Osteoblast (primary cell): ENCODE data around the gene ANO4. TPM values are rescaled to one million over a fixed set of nuclear protein-coding genes. Genes with fewer than 3 reads are reported as not detected.

Experiments
- DNase-seq: peaks from one replicate; pipeline ENCODE4 v3.0.0; 2011; ENCODE audit warnings: low spot score, mixed read lengths; ENCODE audit not compliant: insufficient read length; ENCODE audit errors: missing footprints
- H2AFZ ChIP-seq: 2 replicates; pipeline ENCODE4 v1.6.0; 2011; ENCODE audit warnings: mild to moderate bottlenecking, low read length
- H3K27ac ChIP-seq: 2 replicates; pipeline ENCODE4 v1.5.1; 2011; ENCODE audit warnings: mild to moderate bottlenecking, low read depth, low read length, moderate library complexity
- H3K27me3 ChIP-seq: 2 replicates; pipeline ENCODE4 v1.6.0; 2012; ENCODE audit warnings: mild to moderate bottlenecking, control low read depth, inconsistent platforms, low read length, moderate library complexity; ENCODE audit not compliant: insufficient read depth
- H3K36me3 ChIP-seq: 2 replicates; pipeline ENCODE4 v1.5.1; 2011; ENCODE audit warnings: mild to moderate bottlenecking, low read length, control low read depth, moderate library complexity; ENCODE audit not compliant: insufficient read depth
- H3K4me1 ChIP-seq: 2 replicates; pipeline ENCODE4 v1.5.1; 2011; ENCODE audit warnings: mild to moderate bottlenecking, low read length, control low read depth, moderate library complexity; ENCODE audit not compliant: insufficient read depth
- H3K4me2 ChIP-seq: 2 replicates; pipeline ENCODE4 v1.6.0; 2011; ENCODE audit warnings: mild to moderate bottlenecking, low read length; ENCODE audit not compliant: insufficient read depth
- H3K4me3 ChIP-seq: fragments of 200-600 bp; sonication (generic); 3 replicates; pipeline ENCODE4 v1.5.1; 2012; ENCODE audit warnings: mild to moderate bottlenecking, low read length, inconsistent platforms; ENCODE audit not compliant: insufficient read depth
- H3K79me2 ChIP-seq: 2 replicates; pipeline ENCODE4 v1.6.0; 2012; ENCODE audit warnings: mild to moderate bottlenecking, low read length, control low read depth, inconsistent platforms; ENCODE audit not compliant: insufficient read depth
- H3K9me3 ChIP-seq: 2 replicates; pipeline ENCODE4 v1.5.1; 2011; ENCODE audit warnings: low read depth, low read length, control low read depth
- H4K20me1 ChIP-seq: 2 replicates; pipeline ENCODE4 v1.6.0; 2012; ENCODE audit warnings: mild to moderate bottlenecking, low read length, control low read depth; ENCODE audit not compliant: insufficient read depth
- CTCF ChIP-seq: IDR thresholded peaks from 2 replicates; pipeline ENCODE4 v1.5.1; 2011; ENCODE audit warnings: mild to moderate bottlenecking, low read depth, low read length, moderate library complexity; ENCODE audit errors: extremely low read depth
- total RNA-seq: library from RNA; depleted of rRNA; stranded (reverse); fragments of >200 nt; gene quantifications from 2 replicates; pipeline ENCODE4 v1.2.3, GENCODE V29; 2012

ANO4 gene
- total RNA-seq, 1 donor: not detected

- Histone ChIP-seq H3K4me2 (no peak overlapping the region), H4K20me1 (no peaks in the 10 kb centered on the region), H3K4me3 (no peak overlapping the region), H3K4me1 (no peaks in the 10 kb centered on the region), H3K36me3 (no peaks in the 10 kb centered on the region), H3K27me3 (no peaks in the 10 kb centered on the region), H3K9me3 (no peaks in the 10 kb centered on the region), H3K79me2 (no peaks in the 10 kb centered on the region), H2AFZ (no peak overlapping the region), H3K27ac (no peak overlapping the region)
- TF ChIP-seq CTCF: no peak
- DNase-seq: peak; percentile 55
Measured at GRCh38 chr12:100793182-100793581, 1.4 kb upstream of the ANO4 start.

- H3K27ac ChIP-seq: no peak overlapping the region
- TF ChIP-seq CTCF: no peak
- H3K4me2 ChIP-seq: peak overlapping the region; percentile 43
- H2AFZ ChIP-seq: no peak overlapping the region
- H3K27me3 ChIP-seq: no peaks in the 10 kb centered on the region
- DNase-seq: no peak
- no peaks in the 10 kb centered on the region for H3K9me3 ChIP-seq
- no peaks in the 10 kb centered on the region for H3K4me1 ChIP-seq
- no peaks in the 10 kb centered on the region for H3K36me3 ChIP-seq
- H3K79me2 ChIP-seq: no peaks in the 10 kb centered on the region
- peak overlapping the region; percentile 40 for H3K4me3 ChIP-seq
- H4K20me1 ChIP-seq: no peaks in the 10 kb centered on the region
Measured at GRCh38 chr12:100795174-100795799, 711 bp downstream of the ANO4 start.

- Histone ChIP-seq H3K36me3 (no peaks in the 10 kb centered on the region), H3K27ac (no peak overlapping the region), H2AFZ (no peak overlapping the region), H3K4me1 (no peaks in the 10 kb centered on the region), H3K4me2 (no peak overlapping the region), H4K20me1 (no peaks in the 10 kb centered on the region), H3K79me2 (no peaks in the 10 kb centered on the region), H3K9me3 (no peaks in the 10 kb centered on the region), H3K4me3 (no peak overlapping the region), H3K27me3 (no peaks in the 10 kb centered on the region)
- no peak for DNase-seq
- TF ChIP-seq CTCF: no peak
Measured at GRCh38 chr12:100795800-100796179, 1.2 kb downstream of the ANO4 start.

DNA sequence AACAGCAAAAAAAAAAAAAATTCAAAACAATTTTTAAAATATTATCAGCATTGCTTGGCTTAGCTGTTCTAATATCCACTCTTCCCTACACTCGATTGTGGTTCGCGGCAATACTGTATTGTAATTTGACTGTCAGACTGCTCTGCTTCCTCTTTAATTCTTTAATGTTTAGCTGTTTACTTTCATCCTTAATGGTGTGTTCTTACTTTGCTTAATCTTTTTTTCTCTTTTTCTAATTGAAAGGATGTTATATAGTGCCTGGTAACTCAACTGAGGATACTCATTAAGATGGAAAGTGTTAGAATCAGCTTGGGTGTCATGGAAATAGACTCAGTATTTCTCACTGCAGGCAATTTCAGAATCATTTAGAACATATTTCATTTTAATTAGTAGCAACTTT is 2.0 kb downstream of the ANO4 start:
- H3K4me1 ChIP-seq: no peaks in the 10 kb centered on the region
- no peaks in the 10 kb centered on the region for H3K79me2 ChIP-seq
- no peak overlapping the region for H2AFZ ChIP-seq
- H3K36me3 ChIP-seq: no peaks in the 10 kb centered on the region
- H3K4me2 ChIP-seq: no peak overlapping the region
- H3K4me3 ChIP-seq: no peak overlapping the region
- no peaks in the 10 kb centered on the region for H4K20me1 ChIP-seq
- TF ChIP-seq CTCF: no peak
- no peaks in the 10 kb centered on the region for H3K9me3 ChIP-seq
- H3K27me3 ChIP-seq: no peaks in the 10 kb centered on the region
- H3K27ac ChIP-seq: no peak overlapping the region
- no peak for DNase-seq
